Neutrophil (primary cell): ENCODE measurements around the gene SMAD2.

ENCODE experiments used
- H3K27ac ChIP-seq: fragments of 200-600 bp; sonication (generic); 2 replicates; pipeline ENCODE4 v1.5.1; 2016; ENCODE audit warnings: mild to moderate bottlenecking, moderate library complexity
- H3K27me3 ChIP-seq: fragments of 200-600 bp; sonication (generic); 2 replicates; pipeline ENCODE4 v1.6.0; 2016; ENCODE audit warnings: mild to moderate bottlenecking
- H3K36me3 ChIP-seq: fragments of 200-600 bp; sonication (generic); 2 replicates; pipeline ENCODE4 v1.5.1; 2017
- H3K4me1 ChIP-seq, 2 experiments: fragments of 200-600 bp in 1 of 2; sonication (generic) in 1 of 2; 1 replicate in 1 of 2; 2 replicates in 1 of 2; pipeline versions ENCODE4 v1.5.1 to v1.6.1; 2013 to 2016; ENCODE audit warnings: low read depth in 1 of 2, low read length in 1 of 2, mild to moderate bottlenecking in 1 of 2, moderate library complexity in 1 of 2; ENCODE audit not compliant: control insufficient read depth in 1 of 2, insufficient read depth in 1 of 2
- H3K4me3 ChIP-seq, 2 experiments: fragments of 200-600 bp in 1 of 2; sonication (generic) in 1 of 2; 1 replicate in 1 of 2; 2 replicates in 1 of 2; pipeline ENCODE4 v1.5.1; 2013 to 2016; ENCODE audit warnings: low read depth in 1 of 2, low read length in 1 of 2, mild to moderate bottlenecking in 1 of 2, moderate library complexity in 1 of 2
- H3K9me3 ChIP-seq: fragments of 200-600 bp; sonication (generic); 2 replicates; pipeline ENCODE4 v1.5.1; 2016
- CTCF ChIP-seq: fragments of 200-600 bp; sonication (generic); IDR thresholded peaks from 2 replicates; pipeline ENCODE4 v1.5.1; 2016; ENCODE audit warnings: antibody characterized with exemption

The SMAD2 gene

GRCh38 chr18:47779381-47779780 lies 151.1 kb downstream of the SMAD2 start:
- H3K4me3 ChIP-seq: no peak overlapping the region
- H3K36me3 ChIP-seq: no peaks in the 10 kb centered on the region
- H3K27ac ChIP-seq: no peak overlapping the region
- no peaks in the 10 kb centered on the region for H3K4me1 ChIP-seq
- TF ChIP-seq CTCF: no peak
- H3K9me3 ChIP-seq: peaks cover 4% of the 10 kb centered on the region
- peaks cover 13% of the 10 kb centered on the region for H3K27me3 ChIP-seq

- no peak for TF ChIP-seq CTCF
- no peak overlapping the region for H3K27ac ChIP-seq
- H3K4me3 ChIP-seq: no peak overlapping the region
- peaks cover 13% of the 10 kb centered on the region for H3K27me3 ChIP-seq
- H3K36me3 ChIP-seq: no peaks in the 10 kb centered on the region
- H3K4me1 ChIP-seq: no peaks in the 10 kb centered on the region
- H3K9me3 ChIP-seq: no peaks in the 10 kb centered on the region
Observed at GRCh38 chr18:47777626-47778025, 152.8 kb downstream of the SMAD2 start.

GRCh38 chr18:47775961-47776360 lies 154.5 kb downstream of the SMAD2 start:
- Histone ChIP-seq H3K27me3 (peaks cover 9% of the 10 kb centered on the region), H3K27ac (no peak overlapping the region), H3K4me1 (no peaks in the 10 kb centered on the region), H3K9me3 (no peaks in the 10 kb centered on the region), H3K36me3 (no peaks in the 10 kb centered on the region), H3K4me3 (no peak overlapping the region)
- TF ChIP-seq CTCF: no peak

- no peak overlapping the region for H3K4me3 ChIP-seq
- H3K36me3 ChIP-seq: no peaks in the 10 kb centered on the region
- H3K4me1 ChIP-seq: no peaks in the 10 kb centered on the region
- H3K9me3 ChIP-seq: no peaks in the 10 kb centered on the region
- H3K27ac ChIP-seq: no peak overlapping the region
- no peak for TF ChIP-seq CTCF
- H3K27me3 ChIP-seq: peaks cover 9% of the 10 kb centered on the region
Observed at GRCh38 chr18:47773931-47774330, 156.5 kb downstream of the SMAD2 start.

- H3K9me3 ChIP-seq: no peaks in the 10 kb centered on the region
Observed at GRCh38 chr18:47772374-47773248, 157.8 kb downstream of the SMAD2 start.

More at GRCh38 chr18:47772374-47773248, 157.8 kb downstream of the SMAD2 start:
- H3K4me3 ChIP-seq: no peak overlapping the region
- peak; percentile 49 for TF ChIP-seq CTCF
- no peak overlapping the region for H3K27ac ChIP-seq
- H3K27me3 ChIP-seq: peaks cover 3% of the 10 kb centered on the region
- no peaks in the 10 kb centered on the region for H3K4me1 ChIP-seq
- H3K36me3 ChIP-seq: no peaks in the 10 kb centered on the region
